ENCODE results near the gene RAB4A.

RAB4A gene

DNA sequence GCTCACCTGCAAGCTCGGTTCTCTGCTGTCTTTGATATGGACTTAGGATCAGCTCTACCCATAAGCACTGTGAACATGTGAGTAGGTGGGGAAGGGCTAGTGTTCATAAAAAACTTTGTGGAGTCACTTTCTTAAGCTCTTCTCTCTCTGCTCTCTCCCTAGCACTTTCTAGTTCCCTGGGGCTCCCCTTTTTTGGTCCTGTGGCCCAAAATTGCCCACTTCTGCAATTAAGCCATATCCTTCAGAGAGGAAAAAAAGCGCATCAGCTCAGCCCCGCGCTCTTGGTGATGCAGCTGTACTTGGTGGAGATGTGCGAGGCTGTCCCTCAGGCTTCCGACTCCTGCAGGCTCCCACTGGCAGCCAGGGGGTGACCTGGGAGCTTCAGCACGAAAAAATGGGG lies 48.6 kb downstream of the RAB4A start:
- Histone ChIP-seq H3K4ac (ENCODE audit: low read length) (no peak overlapping the region), H2BK12ac (ENCODE audit: low read length) (no peak overlapping the region), H3K27me3 (ENCODE audit: control insufficient read depth in 3 of 3, insufficient read depth in 3 of 3, low read depth in 1 of 3, low read length in 3 of 3) (no peaks in the 10 kb centered on the region), H3K4me2 (ENCODE audit: insufficient read depth, low read length, poor library complexity, severe bottlenecking) (no peak overlapping the region), H3K36me3 (replicated peaks in 1 of 2; ENCODE audit: control insufficient read depth in 2 of 2, insufficient read depth in 2 of 2, low read length in 2 of 2) (peaks cover 7 to 59% of the 10 kb centered on the region in 2 donors), H3K9ac (ENCODE audit: low read depth, low read length, poor library complexity) (no peak overlapping the region), H3K23ac (ENCODE audit: low read depth, low read length, poor library complexity) (no peak overlapping the region), H2AFZ (ENCODE audit: low read length) (no peak overlapping the region), H4K8ac (ENCODE audit: low read depth, low read length) (no peak overlapping the region), H3K4me3 (ENCODE audit: low read length in 2 of 2) (no peak overlapping the region), H2AK5ac (ENCODE audit: low read depth, low read length) (no peak overlapping the region), H3K18ac (ENCODE audit: low read length) (no peak overlapping the region), H2BK120ac (ENCODE audit: low read depth, low read length) (no peak overlapping the region), H2BK15ac (ENCODE audit: low read length) (no peak overlapping the region), H4K91ac (ENCODE audit: low read depth, low read length, poor library complexity) (no peak overlapping the region), H2BK5ac (ENCODE audit: low read length) (no peak overlapping the region), H3K4me1 (ENCODE audit: control insufficient read depth in 2 of 2, insufficient read depth in 1 of 2, low read depth in 1 of 2, low read length in 2 of 2) (no peaks in the 10 kb centered on the region), H3K79me1 (ENCODE audit: low read depth, low read length) (no peaks in the 10 kb centered on the region), H3K27ac (replicated peaks; ENCODE audit: low read length) (no peak overlapping the region), H3K9me3 (replicated peaks in 1 of 2; ENCODE audit: control insufficient read depth in 2 of 2, insufficient read depth in 1 of 2, low read depth in 1 of 2, low read length in 2 of 2) (no peaks in the 10 kb centered on the region), H3K14ac (ENCODE audit: low read length) (no peak overlapping the region)
- DNase-seq (ENCODE audit: low spot score): no peak
- no CpG with 5 or more reads among the region's 7 CpGs for WGBS, 2 donors (ENCODE audit: extremely low coverage in 2 of 2, insufficient read length in 2 of 2, insufficient replicate concordance in 1 of 2)

DNA sequence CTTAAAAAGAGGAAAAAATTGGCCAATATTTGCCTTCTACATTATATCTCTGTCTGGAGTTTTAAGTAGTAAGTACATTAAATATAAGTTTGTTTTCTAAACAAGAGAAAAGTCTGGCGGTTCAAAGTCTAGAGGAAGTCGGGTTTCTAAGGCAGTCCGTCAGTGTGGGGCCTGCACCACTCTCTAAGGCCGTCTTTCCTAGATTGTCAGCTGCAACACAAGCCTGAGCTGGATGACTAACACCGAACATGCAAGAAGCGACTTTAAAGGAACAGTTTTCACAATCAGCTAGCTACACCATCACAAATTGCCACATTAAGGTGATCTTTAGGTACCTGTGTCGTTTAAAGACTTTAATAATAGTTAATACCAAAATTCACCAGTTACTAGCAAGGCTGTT lies 52.3 kb downstream of the RAB4A start:
- no peak overlapping the region for H4K91ac ChIP-seq (ENCODE audit: low read depth, low read length, poor library complexity)
- no CpG with 5 or more reads among the region's 7 CpGs for WGBS, 2 donors (ENCODE audit: extremely low coverage in 2 of 2, insufficient read length in 2 of 2, insufficient replicate concordance in 1 of 2)
- H2BK5ac ChIP-seq (ENCODE audit: low read length): no peak overlapping the region
- no peak overlapping the region for H3K4me3 ChIP-seq (ENCODE audit: low read length in 2 of 2)
- H3K18ac ChIP-seq (ENCODE audit: low read length): no peak overlapping the region
- no peak overlapping the region for H3K9ac ChIP-seq (ENCODE audit: low read depth, low read length, poor library complexity)
- no peaks in the 10 kb centered on the region for H3K79me1 ChIP-seq (ENCODE audit: low read depth, low read length)
- no peak overlapping the region for H2BK120ac ChIP-seq (ENCODE audit: low read depth, low read length)
- no peak overlapping the region for H2AFZ ChIP-seq (ENCODE audit: low read length)
- H2BK12ac ChIP-seq (ENCODE audit: low read length): no peak overlapping the region
- no peak overlapping the region for H3K4me2 ChIP-seq (ENCODE audit: insufficient read depth, low read length, poor library complexity, severe bottlenecking)
- peaks cover 10 to 79% of the 10 kb centered on the region in 2 donors for H3K36me3 ChIP-seq (replicated peaks in 1 of 2; ENCODE audit: control insufficient read depth in 2 of 2, insufficient read depth in 2 of 2, low read length in 2 of 2)
- H2BK15ac ChIP-seq (ENCODE audit: low read length): no peak overlapping the region
- H3K27ac ChIP-seq (replicated peaks; ENCODE audit: low read length): no peak overlapping the region
- no peak for DNase-seq (ENCODE audit: low spot score)
- no peaks in the 10 kb centered on the region for H3K9me3 ChIP-seq (replicated peaks in 1 of 2; ENCODE audit: control insufficient read depth in 2 of 2, insufficient read depth in 1 of 2, low read depth in 1 of 2, low read length in 2 of 2)
- H3K27me3 ChIP-seq (ENCODE audit: control insufficient read depth in 3 of 3, insufficient read depth in 3 of 3, low read depth in 1 of 3, low read length in 3 of 3): no peaks in the 10 kb centered on the region
- H2AK5ac ChIP-seq (ENCODE audit: low read depth, low read length): no peak overlapping the region
- no peak overlapping the region for H3K14ac ChIP-seq (ENCODE audit: low read length)
- no peaks in the 10 kb centered on the region for H3K4me1 ChIP-seq (ENCODE audit: control insufficient read depth in 2 of 2, insufficient read depth in 1 of 2, low read depth in 1 of 2, low read length in 2 of 2)
- no peak overlapping the region for H4K8ac ChIP-seq (ENCODE audit: low read depth, low read length)
- H3K23ac ChIP-seq (ENCODE audit: low read depth, low read length, poor library complexity): no peak overlapping the region
- H3K4ac ChIP-seq (ENCODE audit: low read length): no peak overlapping the region

DNA sequence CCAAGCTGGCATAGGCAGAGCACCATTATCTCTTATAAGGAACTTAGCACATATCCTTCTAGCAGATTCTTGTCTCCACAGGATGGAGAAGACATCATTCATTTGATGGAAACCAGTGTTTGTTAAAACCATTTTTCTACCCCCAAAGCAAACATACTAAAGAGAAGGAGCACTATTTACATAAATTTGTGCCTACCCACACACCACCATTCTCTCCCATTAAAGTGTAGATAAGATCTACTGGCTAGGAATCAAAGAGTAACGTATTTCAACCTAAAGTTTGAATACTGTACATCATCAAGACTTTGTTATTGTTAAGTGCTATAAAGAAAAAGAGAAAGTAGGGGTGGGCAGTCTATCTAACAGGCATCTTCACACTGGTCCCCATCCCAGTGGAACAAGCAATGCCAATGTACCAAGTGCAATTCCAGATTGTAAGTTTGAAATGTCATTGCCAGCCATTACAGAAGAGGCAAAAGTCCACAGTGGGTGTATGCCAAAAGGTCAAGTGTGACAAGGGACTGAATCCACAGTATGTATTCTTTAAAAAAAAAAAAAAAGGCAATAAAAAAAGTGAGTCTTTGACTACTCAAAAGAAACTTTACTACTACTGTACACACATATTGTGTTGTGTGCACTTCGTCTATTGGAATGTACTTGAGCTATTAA lies 53.1 kb downstream of the RAB4A start:
- no peak for DNase-seq (ENCODE audit: low spot score)
- no peak overlapping the region for H2AK5ac ChIP-seq (ENCODE audit: low read depth, low read length)
- H2BK12ac ChIP-seq (ENCODE audit: low read length): no peak overlapping the region
- H3K14ac ChIP-seq (ENCODE audit: low read length): no peak overlapping the region
- H2AFZ ChIP-seq (ENCODE audit: low read length): no peak overlapping the region
- H2BK5ac ChIP-seq (ENCODE audit: low read length): no peak overlapping the region
- H3K9me3 ChIP-seq (replicated peaks in 1 of 2; ENCODE audit: control insufficient read depth in 2 of 2, insufficient read depth in 1 of 2, low read depth in 1 of 2, low read length in 2 of 2): no peaks in the 10 kb centered on the region
- H3K4me1 ChIP-seq (ENCODE audit: control insufficient read depth in 2 of 2, insufficient read depth in 1 of 2, low read depth in 1 of 2, low read length in 2 of 2): no peaks in the 10 kb centered on the region
- WGBS, 2 donors (ENCODE audit: extremely low coverage in 2 of 2, insufficient read length in 2 of 2, insufficient replicate concordance in 1 of 2): no CpG with 5 or more reads among the region's 2 CpGs
- H3K4me3 ChIP-seq (ENCODE audit: low read length in 2 of 2): no peak overlapping the region
- peaks cover 10 to 86% of the 10 kb centered on the region in 2 donors for H3K36me3 ChIP-seq (replicated peaks in 1 of 2; ENCODE audit: control insufficient read depth in 2 of 2, insufficient read depth in 2 of 2, low read length in 2 of 2)
- H3K4me2 ChIP-seq (ENCODE audit: insufficient read depth, low read length, poor library complexity, severe bottlenecking): no peak overlapping the region
- H2BK15ac ChIP-seq (ENCODE audit: low read length): no peak overlapping the region
- no peak overlapping the region for H3K18ac ChIP-seq (ENCODE audit: low read length)
- H4K91ac ChIP-seq (ENCODE audit: low read depth, low read length, poor library complexity): no peak overlapping the region
- no peaks in the 10 kb centered on the region for H3K27me3 ChIP-seq (ENCODE audit: control insufficient read depth in 3 of 3, insufficient read depth in 3 of 3, low read depth in 1 of 3, low read length in 3 of 3)
- H3K27ac ChIP-seq (replicated peaks; ENCODE audit: low read length): no peak overlapping the region
- no peak overlapping the region for H2BK120ac ChIP-seq (ENCODE audit: low read depth, low read length)
- no peak overlapping the region for H3K4ac ChIP-seq (ENCODE audit: low read length)
- no peak overlapping the region for H3K23ac ChIP-seq (ENCODE audit: low read depth, low read length, poor library complexity)
- H3K79me1 ChIP-seq (ENCODE audit: low read depth, low read length): no peaks in the 10 kb centered on the region
- no peak overlapping the region for H4K8ac ChIP-seq (ENCODE audit: low read depth, low read length)
- H3K9ac ChIP-seq (ENCODE audit: low read depth, low read length, poor library complexity): no peak overlapping the region

DNA sequence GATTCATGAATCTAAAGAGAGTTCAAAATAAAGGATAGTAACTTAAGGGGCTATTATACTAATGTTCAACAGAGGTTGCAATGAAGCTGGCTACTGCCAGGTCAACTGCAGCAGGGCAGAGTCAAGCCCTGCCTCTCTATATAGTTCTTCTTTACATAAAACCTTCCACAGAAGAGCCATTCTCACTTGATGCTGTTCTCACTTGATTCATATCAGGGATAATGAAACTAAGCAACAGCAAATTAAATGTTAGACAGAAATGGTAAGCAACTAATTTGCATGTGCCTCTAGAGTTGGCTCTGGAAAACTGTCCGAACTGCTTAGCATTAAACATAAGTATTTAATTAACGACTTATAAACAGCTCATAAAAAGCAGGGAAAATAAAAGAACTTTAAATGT lies 54.5 kb downstream of the RAB4A start:
- Histone ChIP-seq H4K91ac (ENCODE audit: low read depth, low read length, poor library complexity) (no peak overlapping the region), H2AK5ac (ENCODE audit: low read depth, low read length) (no peak overlapping the region), H2AFZ (ENCODE audit: low read length) (no peak overlapping the region), H3K9ac (ENCODE audit: low read depth, low read length, poor library complexity) (no peak overlapping the region), H3K36me3 (replicated peaks in 1 of 2; ENCODE audit: control insufficient read depth in 2 of 2, insufficient read depth in 2 of 2, low read length in 2 of 2) (peaks cover 4 to 74% of the 10 kb centered on the region in 2 donors), H3K27me3 (ENCODE audit: control insufficient read depth in 3 of 3, insufficient read depth in 3 of 3, low read depth in 1 of 3, low read length in 3 of 3) (no peaks in the 10 kb centered on the region), H3K23ac (ENCODE audit: low read depth, low read length, poor library complexity) (no peak overlapping the region), H3K14ac (ENCODE audit: low read length) (no peak overlapping the region), H2BK15ac (ENCODE audit: low read length) (no peak overlapping the region), H3K9me3 (replicated peaks in 1 of 2; ENCODE audit: control insufficient read depth in 2 of 2, insufficient read depth in 1 of 2, low read depth in 1 of 2, low read length in 2 of 2) (no peaks in the 10 kb centered on the region), H2BK5ac (ENCODE audit: low read length) (no peak overlapping the region), H3K4me2 (ENCODE audit: insufficient read depth, low read length, poor library complexity, severe bottlenecking) (no peak overlapping the region), H4K8ac (ENCODE audit: low read depth, low read length) (no peak overlapping the region), H3K4me1 (ENCODE audit: control insufficient read depth in 2 of 2, insufficient read depth in 1 of 2, low read depth in 1 of 2, low read length in 2 of 2) (no peaks in the 10 kb centered on the region), H3K4ac (ENCODE audit: low read length) (no peak overlapping the region), H2BK12ac (ENCODE audit: low read length) (no peak overlapping the region), H3K18ac (ENCODE audit: low read length) (no peak overlapping the region), H3K27ac (replicated peaks; ENCODE audit: low read length) (no peak overlapping the region), H3K79me1 (ENCODE audit: low read depth, low read length) (no peaks in the 10 kb centered on the region), H3K4me3 (ENCODE audit: low read length in 2 of 2) (no peak overlapping the region), H2BK120ac (ENCODE audit: low read depth, low read length) (no peak overlapping the region)
- no CpG with 5 or more reads among the region's 2 CpGs for WGBS, 2 donors (ENCODE audit: extremely low coverage in 2 of 2, insufficient read length in 2 of 2, insufficient replicate concordance in 1 of 2)
- DNase-seq (ENCODE audit: low spot score): no peak
